ENCODE results near the gene TSR1.

Gene TSR1

DNA sequence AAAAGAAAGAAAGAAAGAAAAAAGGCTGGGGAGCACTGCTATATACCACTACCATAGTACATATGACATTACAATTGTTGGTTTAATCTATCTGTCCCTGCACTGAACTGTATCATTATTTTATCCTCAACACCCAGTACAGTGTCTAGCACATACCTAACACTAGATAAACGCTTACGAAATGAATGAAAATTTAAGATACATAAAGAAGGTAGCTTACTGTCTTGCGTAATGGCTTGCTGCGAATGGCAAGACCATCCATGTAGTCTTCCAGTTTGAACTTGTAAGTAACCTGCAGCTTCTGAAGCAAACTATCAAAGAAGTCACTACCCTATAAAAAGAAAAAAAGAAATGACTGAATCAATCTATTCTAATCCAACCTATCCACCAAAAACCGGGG is 39.2 kb downstream of the TSR1 start:
- Histone ChIP-seq H3K27ac (no peak overlapping the region), H3K27me3 (ENCODE audit: control insufficient read depth, insufficient read depth, low read length) (no peaks in the 10 kb centered on the region), H3K9me3 (ENCODE audit: control insufficient read depth, low read length) (no peaks in the 10 kb centered on the region), H2AFZ (no peak overlapping the region), H3K4me3 (ENCODE audit: low read depth, low read length) (no peak overlapping the region), H3K4me1 (no peaks in the 10 kb centered on the region), H3K4me2 (ENCODE audit: low read length) (no peak overlapping the region), H3K79me2 (peaks cover 32% of the 10 kb centered on the region), H3K9ac (no peak overlapping the region), H3K36me3 (ENCODE audit: control insufficient read depth, insufficient read depth, low read length) (no peaks in the 10 kb centered on the region)
- no peak for TF ChIP-seq CTCF (IDR thresholded peaks at IDR 0.05)

DNA sequence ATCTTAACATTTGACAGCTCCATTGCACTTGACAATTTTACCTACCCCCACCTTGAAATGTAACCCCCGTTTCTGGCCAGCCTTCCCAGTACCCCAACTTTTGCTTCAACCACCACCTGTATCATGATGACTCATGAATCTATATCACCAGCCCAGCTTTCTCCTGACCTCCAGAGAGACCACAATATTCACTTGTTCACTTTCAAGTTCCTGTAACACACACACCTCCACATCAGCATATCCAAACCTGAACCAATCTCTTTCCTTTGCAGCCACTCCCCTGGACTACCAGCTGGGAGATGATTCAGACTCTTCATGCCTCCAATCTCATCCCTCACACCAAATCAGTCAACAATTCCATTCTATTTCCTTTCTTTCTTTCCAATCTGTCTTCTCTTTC is 40.7 kb downstream of the TSR1 start:
- no peak for TF ChIP-seq CTCF (IDR thresholded peaks at IDR 0.05)
- Histone ChIP-seq H3K4me3 (ENCODE audit: low read depth, low read length) (no peak overlapping the region), H3K27ac (no peak overlapping the region), H3K4me2 (ENCODE audit: low read length) (no peak overlapping the region), H3K9me3 (ENCODE audit: control insufficient read depth, low read length) (no peaks in the 10 kb centered on the region), H3K79me2 (peaks cover 27% of the 10 kb centered on the region), H3K4me1 (no peaks in the 10 kb centered on the region), H3K27me3 (ENCODE audit: control insufficient read depth, insufficient read depth, low read length) (no peaks in the 10 kb centered on the region), H2AFZ (no peak overlapping the region), H3K36me3 (ENCODE audit: control insufficient read depth, insufficient read depth, low read length) (no peaks in the 10 kb centered on the region), H3K9ac (no peak overlapping the region)

- peaks cover 14% of the 10 kb centered on the region for H3K79me2 ChIP-seq
- no peak for TF ChIP-seq CTCF (IDR thresholded peaks at IDR 0.05)
- H3K4me3 ChIP-seq (ENCODE audit: low read depth, low read length) = no peak overlapping the region
- no peaks in the 10 kb centered on the region for H3K36me3 ChIP-seq (ENCODE audit: control insufficient read depth, insufficient read depth, low read length)
- no peak overlapping the region for H3K4me2 ChIP-seq (ENCODE audit: low read length)
- no peak overlapping the region for H2AFZ ChIP-seq
- H3K27ac ChIP-seq = no peak overlapping the region
- no peaks in the 10 kb centered on the region for H3K9me3 ChIP-seq (ENCODE audit: control insufficient read depth, low read length)
- H3K9ac ChIP-seq = no peak overlapping the region
- H3K4me1 ChIP-seq = no peaks in the 10 kb centered on the region
- no peaks in the 10 kb centered on the region for H3K27me3 ChIP-seq (ENCODE audit: control insufficient read depth, insufficient read depth, low read length)
Observed at GRCh38 chr17:2292100-2292499, 44.2 kb downstream of the TSR1 start.

- Histone ChIP-seq H3K79me2 (peaks cover 1% of the 10 kb centered on the region), H3K4me2 (ENCODE audit: low read length) (no peak overlapping the region), H3K4me3 (ENCODE audit: low read depth, low read length) (no peak overlapping the region), H2AFZ (no peak overlapping the region), H3K9ac (no peak overlapping the region), H3K36me3 (ENCODE audit: control insufficient read depth, insufficient read depth, low read length) (no peaks in the 10 kb centered on the region), H3K27me3 (ENCODE audit: control insufficient read depth, insufficient read depth, low read length) (no peaks in the 10 kb centered on the region), H3K9me3 (ENCODE audit: control insufficient read depth, low read length) (no peaks in the 10 kb centered on the region), H3K4me1 (no peaks in the 10 kb centered on the region), H3K27ac (no peak overlapping the region)
- no peak for TF ChIP-seq CTCF (IDR thresholded peaks at IDR 0.05)
Observed at GRCh38 chr17:2289878-2290478, 46.3 kb downstream of the TSR1 start.

DNA sequence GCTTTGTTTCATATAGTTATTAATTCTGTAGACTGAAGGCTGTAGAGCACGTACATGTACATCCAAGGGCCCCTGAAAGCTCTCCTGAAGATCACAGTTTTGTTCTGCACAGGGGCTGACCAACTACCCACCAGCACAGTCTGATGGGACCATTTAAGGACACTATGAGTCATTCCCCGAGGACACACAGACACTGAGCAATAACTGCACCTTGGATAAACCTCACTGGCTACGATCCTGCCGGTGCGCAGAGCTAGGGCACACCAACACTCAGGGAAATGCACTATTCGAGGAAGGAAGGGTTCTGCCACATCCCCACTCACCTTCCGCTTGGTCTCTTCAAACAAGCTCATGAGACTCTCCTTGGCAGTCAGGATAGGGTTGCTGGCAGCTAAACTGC is 53.0 kb downstream of the TSR1 start:
- Histone ChIP-seq H3K79me2 (no peaks in the 10 kb centered on the region), H3K27me3 (ENCODE audit: control insufficient read depth, insufficient read depth, low read length) (no peaks in the 10 kb centered on the region), H3K4me1 (no peaks in the 10 kb centered on the region), H3K36me3 (ENCODE audit: control insufficient read depth, insufficient read depth, low read length) (no peaks in the 10 kb centered on the region), H3K9me3 (ENCODE audit: control insufficient read depth, low read length) (no peaks in the 10 kb centered on the region), H2AFZ (no peak overlapping the region), H3K27ac (no peak overlapping the region), H3K4me3 (ENCODE audit: low read depth, low read length) (no peak overlapping the region), H3K4me2 (ENCODE audit: low read length) (no peak overlapping the region), H3K9ac (no peak overlapping the region)
- TF ChIP-seq CTCF (IDR thresholded peaks at IDR 0.05) = no peak
